ENCODE results near the gene HBB. TPM values are rescaled to one million over a fixed set of nuclear protein-coding genes. Genes with fewer than 3 reads are reported as not detected.

The HBB gene
- total RNA-seq, 4 donors from 2014 or later = 49.8 to 2,778 (median 273) TPM

- Histone ChIP-seq H3K36me3 (no peaks in the 10 kb centered on the region), H3K4me1 (no peaks in the 10 kb centered on the region), H3K9me3 (no peaks in the 10 kb centered on the region), H3K27ac (no peak overlapping the region), H3K4me3 (no peak overlapping the region), H3K27me3 (no peaks in the 10 kb centered on the region)
- TF ChIP-seq CTCF (IDR thresholded peaks at IDR 0.05) (no peak), POLR2A (IDR thresholded peaks at IDR 0.05) (no peak)
- DNase-seq = no peak
- intact Hi-C loops (cut with DNase I; ENCODE audit: low total_unique reads) = no loop called here
Observed at GRCh38 chr11:5196067-5196466, 30.8 kb downstream of the HBB start.

- TF ChIP-seq POLR2A (IDR thresholded peaks at IDR 0.05) = no peak
- TF ChIP-seq CTCF (IDR thresholded peaks at IDR 0.05) = no peak
- Histone ChIP-seq H3K4me1 (no peaks in the 10 kb centered on the region), H3K27ac (no peak overlapping the region), H3K27me3 (no peaks in the 10 kb centered on the region), H3K36me3 (no peaks in the 10 kb centered on the region), H3K4me3 (no peak overlapping the region), H3K9me3 (no peaks in the 10 kb centered on the region)
- no peak for DNase-seq
- intact Hi-C loops (cut with DNase I; ENCODE audit: low total_unique reads) = no loop called here
Observed at GRCh38 chr11:5192738-5193137, 34.1 kb downstream of the HBB start.

GRCh38 chr11:5188201-5188600, 38.7 kb downstream of the HBB start:
- intact Hi-C loops (cut with DNase I; ENCODE audit: low total_unique reads) = no loop called here
- no peak for TF ChIP-seq POLR2A (IDR thresholded peaks at IDR 0.05)
- TF ChIP-seq CTCF (IDR thresholded peaks at IDR 0.05) = no peak
- H3K27ac ChIP-seq = no peak overlapping the region

GRCh38 chr11:5178046-5178837, 48.6 kb downstream of the HBB start:
- Histone ChIP-seq H3K9me3 (no peaks in the 10 kb centered on the region), H3K36me3 (no peaks in the 10 kb centered on the region), H3K27ac (no peak overlapping the region), H3K4me3 (no peak overlapping the region), H3K4me1 (no peaks in the 10 kb centered on the region), H3K27me3 (no peaks in the 10 kb centered on the region)
- intact Hi-C loops (cut with DNase I; ENCODE audit: low total_unique reads) = no loop called here
- no peak for DNase-seq
- TF ChIP-seq CTCF (IDR thresholded peaks at IDR 0.05) (no peak), POLR2A (IDR thresholded peaks at IDR 0.05) (no peak)

More at GRCh38 chr11:5188201-5188600, 38.7 kb downstream of the HBB start:
- Histone ChIP-seq H3K4me1 (no peaks in the 10 kb centered on the region), H3K9me3 (no peaks in the 10 kb centered on the region), H3K4me3 (no peak overlapping the region), H3K36me3 (no peaks in the 10 kb centered on the region), H3K27me3 (no peaks in the 10 kb centered on the region)
- DNase-seq = no peak

Other genes starting within 250 kb of the HBB start
- not detected for gene OR51L1, start 232.2 kb downstream of the HBB start, total RNA-seq
- not detected for gene OR52J3, start 180.5 kb downstream of the HBB start, total RNA-seq
- not detected for gene OR52E2, start 167.4 kb downstream of the HBB start, total RNA-seq
- gene OR52E1, start 157.5 kb downstream of the HBB start, total RNA-seq = not detected
- not detected for gene OR52A5, start 88.7 kb downstream of the HBB start, total RNA-seq
- not detected for gene OR52A1, start 72.3 kb downstream of the HBB start, total RNA-seq
- gene OR51V1, start 26.4 kb downstream of the HBB start, total RNA-seq = not detected
- under 1 TPM in 1 of 4 donors, not detected in 3; 0.90 TPM for gene HBD, start 7.4 kb upstream of the HBB start, total RNA-seq
- 1 to 10 TPM in 1 of 4 donors, not detected in 3; 5.7 TPM for gene HBG1, start 22.8 kb upstream of the HBB start, total RNA-seq
- 1,000 to 10,000 TPM in 1 of 4 donors, not detected in 3; 1,050 TPM for gene HBG2, start 27.7 kb upstream of the HBB start, total RNA-seq
- 1 to 10 TPM in 1 of 4 donors, not detected in 3; 4.2 TPM for gene HBE1, start 42.9 kb upstream of the HBB start, total RNA-seq
- under 1 TPM in 1 of 4 donors, not detected in 3; 0.35 TPM for gene OR51B4, start 74.9 kb upstream of the HBB start, total RNA-seq
- gene OR51B2, start 97.2 kb upstream of the HBB start, total RNA-seq = 1 to 10 TPM in 1 of 4 donors, under 1 TPM in 1, not detected in 2; 0.82 to 1.5 TPM
- 1 to 10 TPM in 1 of 4 donors, under 1 TPM in 1, not detected in 2; 0.85 to 2.9 TPM for gene OR51B5, start 116.5 kb upstream of the HBB start, total RNA-seq
- not detected for gene OR51B6, start 124.4 kb upstream of the HBB start, total RNA-seq
- gene OR51M1, start 156.7 kb upstream of the HBB start, total RNA-seq = not detected
- not detected for gene OR51Q1, start 195.0 kb upstream of the HBB start, total RNA-seq
- gene OR51I1, start 214.4 kb upstream of the HBB start, total RNA-seq = 1 to 10 TPM in 2 of 4 donors, not detected in 2; 1.6 to 5.0 TPM
- gene OR51I2, start 222.3 kb upstream of the HBB start, total RNA-seq = not detected

Measured in uterus (tissue), 4 donors.